Fibroblast of villous mesenchyme (primary cell): ENCODE measurements around the gene CUBN. TPM values are rescaled to one million over a fixed set of nuclear protein-coding genes. Genes with fewer than 3 reads are reported as not detected.

Source experiments
- DNase-seq: peaks from one replicate; pipeline ENCODE4 v3.0.0-alpha.2; 2010; ENCODE audit warnings: low read depth
- H3K4me3 ChIP-seq: 2 replicates; pipeline ENCODE4 v1.5.1; 2011; ENCODE audit warnings: low read depth, mild to moderate bottlenecking, low read length
- total RNA-seq: library from RNA; depleted of rRNA; stranded (reverse); fragments of >200 nt; gene quantifications from 2 replicates; pipeline ENCODE4 v1.2.3, GENCODE V29; 2012
- TF ChIP-seq, protein P1 (sequence below): IDR thresholded peaks from 2 replicates; pipeline ENCODE4 v1.5.1; 2012; ENCODE audit warnings: low read depth, mild to moderate bottlenecking, low read length; ENCODE audit not compliant: insufficient read depth

Gene CUBN
- total RNA-seq, 1 donor = 0.86 TPM

DNA sequence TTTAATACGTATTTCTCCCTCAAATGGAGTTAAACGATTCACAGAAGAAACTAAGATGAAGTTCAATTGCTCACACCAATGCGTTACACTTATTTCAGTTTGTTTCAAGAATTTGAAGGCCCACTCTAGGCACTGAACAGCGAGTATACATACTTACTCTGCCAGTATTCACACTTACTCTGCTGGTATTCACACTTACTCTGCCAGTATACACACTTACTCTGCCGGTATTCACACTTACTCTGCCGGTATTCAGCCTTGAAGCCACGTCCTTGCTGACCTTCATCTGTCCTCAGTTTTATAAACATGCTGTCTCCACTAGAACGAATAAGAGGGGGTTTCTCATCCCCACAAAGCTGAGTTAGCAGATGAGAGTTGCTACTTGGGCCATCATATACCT, 86.0 kb downstream of the CUBN start:
- TF ChIP-seq, protein P1, sequence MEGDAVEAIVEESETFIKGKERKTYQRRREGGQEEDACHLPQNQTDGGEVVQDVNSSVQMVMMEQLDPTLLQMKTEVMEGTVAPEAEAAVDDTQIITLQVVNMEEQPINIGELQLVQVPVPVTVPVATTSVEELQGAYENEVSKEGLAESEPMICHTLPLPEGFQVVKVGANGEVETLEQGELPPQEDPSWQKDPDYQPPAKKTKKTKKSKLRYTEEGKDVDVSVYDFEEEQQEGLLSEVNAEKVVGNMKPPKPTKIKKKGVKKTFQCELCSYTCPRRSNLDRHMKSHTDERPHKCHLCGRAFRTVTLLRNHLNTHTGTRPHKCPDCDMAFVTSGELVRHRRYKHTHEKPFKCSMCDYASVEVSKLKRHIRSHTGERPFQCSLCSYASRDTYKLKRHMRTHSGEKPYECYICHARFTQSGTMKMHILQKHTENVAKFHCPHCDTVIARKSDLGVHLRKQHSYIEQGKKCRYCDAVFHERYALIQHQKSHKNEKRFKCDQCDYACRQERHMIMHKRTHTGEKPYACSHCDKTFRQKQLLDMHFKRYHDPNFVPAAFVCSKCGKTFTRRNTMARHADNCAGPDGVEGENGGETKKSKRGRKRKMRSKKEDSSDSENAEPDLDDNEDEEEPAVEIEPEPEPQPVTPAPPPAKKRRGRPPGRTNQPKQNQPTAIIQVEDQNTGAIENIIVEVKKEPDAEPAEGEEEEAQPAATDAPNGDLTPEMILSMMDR = no peak
- no peak overlapping the region for H3K4me3 ChIP-seq
- no peak for DNase-seq

DNA sequence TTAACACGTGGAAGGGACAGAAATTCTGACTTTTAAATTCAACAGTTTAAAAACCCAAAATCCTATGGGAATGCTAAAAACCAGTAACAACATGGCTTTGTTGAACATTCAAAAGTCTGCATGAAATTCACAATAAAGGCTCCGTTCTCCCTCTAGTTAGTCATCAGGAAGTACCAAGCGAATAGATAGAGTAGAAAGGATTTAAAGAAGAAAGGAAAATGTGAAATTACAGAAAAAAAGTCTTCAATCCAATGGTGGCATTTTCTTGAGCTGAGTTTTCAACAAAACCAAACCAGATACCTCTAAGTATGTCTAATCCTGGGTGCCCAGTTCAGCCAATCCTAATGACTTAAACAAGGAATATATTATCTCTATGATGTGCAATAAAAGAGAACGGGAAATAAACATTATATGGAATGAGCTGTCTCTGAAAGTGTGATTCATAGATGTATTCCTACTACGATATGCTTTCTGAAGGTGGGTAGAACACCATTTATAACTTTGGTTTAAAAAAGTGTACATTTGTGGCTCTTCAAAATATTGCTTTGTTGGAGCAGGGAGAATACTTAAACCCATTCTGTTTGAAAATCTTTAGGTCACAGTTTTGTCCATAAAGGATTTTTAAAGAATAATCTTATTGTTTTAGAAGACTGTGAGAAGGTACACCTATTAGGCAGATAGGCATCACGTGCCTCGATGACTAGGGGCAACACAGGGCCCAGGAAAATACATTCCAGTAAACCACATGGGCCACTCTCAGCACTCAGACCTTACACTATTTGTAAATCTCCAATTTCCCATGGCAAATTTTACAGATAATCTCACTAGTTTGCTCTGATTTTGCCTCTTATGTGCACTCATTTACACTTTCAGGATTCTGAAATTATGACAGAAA, 87.7 kb downstream of the CUBN start:
- H3K4me3 ChIP-seq = no peak overlapping the region
- peak; percentile 50 for DNase-seq
- TF ChIP-seq, protein P1 = no peak

DNA sequence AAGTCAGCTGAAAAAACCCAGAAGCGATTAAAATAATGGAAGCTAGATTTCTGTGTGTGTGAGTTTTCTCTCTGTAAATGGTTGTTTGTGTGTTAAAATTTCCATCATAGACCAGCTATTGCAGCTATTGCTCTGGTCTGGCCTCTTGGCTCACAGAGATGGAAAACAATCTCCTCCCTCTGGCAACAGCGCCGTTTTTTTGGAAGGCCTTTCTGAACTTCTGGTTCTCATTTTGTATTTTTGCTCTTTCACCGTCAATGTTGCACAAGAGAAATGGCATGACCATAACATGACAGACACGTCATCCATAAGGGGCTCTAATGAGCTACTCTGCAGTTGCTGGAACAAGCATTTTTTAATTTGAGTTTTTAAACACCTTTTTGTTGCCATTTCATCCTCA, 91.0 kb downstream of the CUBN start:
- peak; percentile 88 for DNase-seq
- TF ChIP-seq, protein P1 = no peak
- no peak overlapping the region for H3K4me3 ChIP-seq

DNA sequence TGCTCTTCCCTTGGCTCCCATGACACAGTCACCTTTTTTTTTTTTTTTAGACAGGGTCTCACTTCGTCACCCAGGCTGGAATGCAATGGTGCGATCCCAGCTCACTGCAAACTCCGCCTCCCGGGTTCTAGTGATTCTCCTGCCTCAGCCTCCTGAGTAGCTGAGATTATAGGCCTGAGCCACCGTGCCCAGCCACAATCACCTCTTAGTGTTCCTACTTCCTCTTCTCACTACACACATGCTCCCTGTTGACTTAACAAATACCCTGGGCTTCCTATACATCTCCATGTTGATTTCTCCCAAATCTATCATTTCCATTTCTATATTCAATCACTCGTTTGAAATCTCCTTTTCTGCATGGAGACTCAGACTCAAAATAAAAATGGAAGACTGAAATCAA, 91.7 kb downstream of the CUBN start:
- TF ChIP-seq, protein P1 = no peak
- DNase-seq = no peak
- no peak overlapping the region for H3K4me3 ChIP-seq

DNA sequence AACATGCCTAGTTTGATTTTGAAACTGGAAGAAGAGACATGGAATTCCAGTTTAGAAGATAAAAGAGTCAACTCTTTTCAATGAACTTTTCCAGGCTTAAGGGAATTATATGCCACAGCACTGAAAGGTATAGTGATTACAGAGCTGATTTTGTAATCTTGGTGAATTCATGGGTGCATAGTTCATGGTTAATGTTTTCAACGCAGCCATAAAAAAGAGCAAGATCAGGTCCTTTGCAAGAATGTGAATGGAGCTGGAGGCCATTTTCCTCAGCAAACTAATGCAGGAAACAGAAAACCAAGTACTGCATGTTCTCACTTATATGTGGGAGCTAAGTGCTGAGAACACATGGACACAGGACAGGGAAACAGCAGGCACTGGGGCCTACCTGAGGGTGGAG, 94.2 kb downstream of the CUBN start:
- no peak overlapping the region for H3K4me3 ChIP-seq
- TF ChIP-seq, protein P1 = no peak
- peak; percentile 51 for DNase-seq

DNA sequence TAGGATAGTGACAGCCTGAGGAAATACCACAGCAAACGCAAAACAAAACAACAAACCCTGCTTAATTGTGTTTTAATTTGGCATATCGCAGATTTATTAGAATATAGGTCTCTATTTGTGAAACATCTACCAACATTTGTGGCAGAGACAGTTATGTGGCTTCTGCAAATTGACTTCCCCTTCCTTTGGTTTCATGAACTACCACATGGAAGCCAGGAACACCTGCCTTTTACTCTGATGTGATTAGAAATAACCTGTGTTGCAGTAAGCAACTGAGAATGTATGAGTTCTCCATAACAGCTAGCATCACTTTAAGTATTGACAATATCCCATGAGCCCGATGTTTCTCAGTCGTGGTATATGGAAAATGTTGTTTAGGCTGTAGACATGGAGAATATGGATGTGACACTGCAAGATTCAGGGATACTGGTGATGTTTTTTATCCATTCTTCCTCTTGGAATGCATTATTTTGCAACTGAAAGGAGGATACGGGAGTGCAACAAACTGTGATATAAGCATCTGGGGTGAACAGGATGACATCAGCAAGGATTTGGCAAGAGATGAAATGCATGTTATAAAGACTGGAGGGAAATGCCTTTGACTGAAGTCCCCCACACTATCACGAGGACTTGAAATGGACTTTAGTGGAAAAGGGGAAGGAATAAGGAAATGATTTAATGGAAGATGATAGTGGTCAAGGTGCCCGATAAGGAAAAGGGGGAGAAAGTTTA, 95.9 kb downstream of the CUBN start:
- no peak overlapping the region for H3K4me3 ChIP-seq
- DNase-seq = peak; percentile 76
- TF ChIP-seq, protein P1 = no peak
